Progenitor cell of endocrine pancreas (in vitro differentiated cells): Measurements from ENCODE around the gene TMEM181. TPM values are rescaled to one million over a fixed set of nuclear protein-coding genes. Genes with fewer than 3 reads are reported as not detected.
"Not testable (repeated sequence)": the region's sequence is repeated elsewhere in the genome, so short reads cannot be mapped to it uniquely, and the experiment has no call there.

ENCODE experiments used
- DNase-seq: peaks from one replicate; pipeline ENCODE4 v3.0.0; 2021; ENCODE audit warnings: low spot score; ENCODE audit not compliant: unreplicated experiment
- H3K27ac Mint-ChIP-seq: 2 replicates; pipeline ENCODE4 v1.8.0; 2021; ENCODE audit warnings: mild to moderate bottlenecking, moderate library complexity, mixed read lengths
- H3K27me3 Mint-ChIP-seq: 2 replicates; pipeline ENCODE4 v1.8.0; 2021; ENCODE audit warnings: mixed read lengths
- H3K36me3 Mint-ChIP-seq: 2 replicates; pipeline ENCODE4 v1.8.0; 2022; ENCODE audit warnings: mixed read lengths; ENCODE audit not compliant: insufficient read depth
- H3K4me1 Mint-ChIP-seq: 2 replicates; pipeline ENCODE4 v1.8.0; 2021; ENCODE audit warnings: low read depth, mixed read lengths
- H3K4me3 Mint-ChIP-seq: 2 replicates; pipeline ENCODE4 v1.8.0; 2021; ENCODE audit warnings: low read depth, mild to moderate bottlenecking, moderate library complexity, mixed read lengths
- H3K9me3 Mint-ChIP-seq: 2 replicates; pipeline ENCODE4 v1.8.0; 2021; ENCODE audit warnings: low read depth, mixed read lengths
- CTCF ChIP-seq: fragments of 200-600 bp; sonication (generic); IDR thresholded peaks from one replicate; pipeline ENCODE4 v1.5.0; 2021; ENCODE audit warnings: antibody characterized with exemption, mild to moderate bottlenecking; ENCODE audit not compliant: unreplicated experiment
- total RNA-seq: library from RNA; stranded (reverse); gene quantifications from 2 replicates; pipeline ENCODE4 v1.2.1, GENCODE V29; 2021

TMEM181 gene
- total RNA-seq, 1 donor from 2014 or later, result 33.9 TPM

- no peak for TF ChIP-seq CTCF
- DNase-seq, result no peak
- H3K27me3 Mint-ChIP-seq, result peaks cover 4% of the 10 kb centered on the region
- H3K4me3 Mint-ChIP-seq, result no peak overlapping the region
- no peaks in the 10 kb centered on the region for H3K36me3 Mint-ChIP-seq
- H3K9me3 Mint-ChIP-seq, result no peaks in the 10 kb centered on the region
- H3K4me1 Mint-ChIP-seq, result peaks cover 22% of the 10 kb centered on the region
- peak overlapping the region; percentile 8 for H3K27ac Mint-ChIP-seq
Measured at GRCh38 chr6:158548418-158549161, 11.3 kb upstream of the TMEM181 start.

DNA sequence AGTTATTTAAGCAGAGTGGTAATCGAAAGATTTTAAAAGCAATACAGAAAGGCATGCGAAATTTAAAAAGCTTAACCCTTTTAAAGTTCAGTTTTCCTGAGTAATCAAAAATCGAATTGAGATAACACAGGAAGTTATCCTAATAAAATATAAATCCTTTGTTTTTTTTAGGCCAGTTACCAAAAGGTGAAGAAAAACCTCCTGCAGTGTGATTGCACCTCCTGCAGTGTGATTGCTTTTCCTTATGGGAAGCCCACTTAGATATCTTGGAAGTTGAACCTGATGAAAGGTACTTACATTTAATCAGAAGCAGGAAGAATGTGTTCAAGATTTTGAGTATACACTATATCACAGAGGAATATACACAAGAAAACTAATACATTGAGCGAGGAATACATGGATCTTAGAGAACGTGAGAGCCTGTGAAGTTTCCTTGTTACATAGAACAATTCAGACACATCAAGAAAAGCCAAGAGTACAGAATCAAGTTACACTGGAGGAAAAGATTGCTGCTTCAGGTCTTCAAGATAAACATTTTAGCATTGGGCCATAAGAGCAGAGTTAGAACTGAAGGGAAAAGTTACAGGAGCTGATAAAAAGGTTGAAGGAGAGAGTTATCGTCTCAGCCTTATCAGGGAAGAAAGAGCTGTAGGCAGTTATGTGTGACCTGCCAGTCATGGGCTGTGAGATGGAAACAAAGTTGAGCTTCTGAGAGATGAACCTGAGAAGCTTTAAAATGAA, 7.7 kb upstream of the TMEM181 start:
- no peak for TF ChIP-seq CTCF
- H3K9me3 Mint-ChIP-seq, result no peaks in the 10 kb centered on the region
- DNase-seq, result no peak
- no peaks in the 10 kb centered on the region for H3K36me3 Mint-ChIP-seq
- H3K4me1 Mint-ChIP-seq, result peaks cover 34% of the 10 kb centered on the region
- no peak overlapping the region for H3K4me3 Mint-ChIP-seq
- H3K27ac Mint-ChIP-seq, result peak overlapping the region; percentile 12
- no peaks in the 10 kb centered on the region for H3K27me3 Mint-ChIP-seq

DNA sequence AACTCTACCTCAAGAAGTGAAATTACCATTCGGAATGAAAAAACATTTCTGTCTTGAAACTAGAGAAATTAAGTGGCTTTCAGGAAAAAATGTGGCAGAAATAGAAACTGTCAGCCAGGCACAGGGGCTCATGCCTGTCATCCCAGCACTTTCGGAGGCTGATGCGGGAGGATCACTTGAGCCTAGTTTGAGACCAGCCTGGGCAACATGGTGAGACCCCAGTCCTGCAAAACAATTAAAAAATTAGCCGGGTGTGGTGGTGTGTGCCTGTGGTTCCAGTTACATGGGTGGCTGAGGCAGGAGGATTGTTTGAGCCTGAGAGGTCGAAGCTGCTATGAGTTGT, 7.1 kb upstream of the TMEM181 start:
- no peak for TF ChIP-seq CTCF

GRCh38 chr6:158554611-158555361, 5.1 kb upstream of the TMEM181 start:
- no peak for DNase-seq
- H3K4me3 Mint-ChIP-seq, result peak overlapping the region; percentile 37
- TF ChIP-seq CTCF, result no peak
- peak overlapping the region; percentile 97 for H3K27ac Mint-ChIP-seq
- H3K27me3 Mint-ChIP-seq, result no peaks in the 10 kb centered on the region
- no peaks in the 10 kb centered on the region for H3K36me3 Mint-ChIP-seq
- H3K9me3 Mint-ChIP-seq, result no peaks in the 10 kb centered on the region
- H3K4me1 Mint-ChIP-seq, result peaks cover 38% of the 10 kb centered on the region

More for the DNA sequence above, 7.1 kb upstream of the TMEM181 start:
- DNase-seq, result no peak
- no peaks in the 10 kb centered on the region for H3K27me3 Mint-ChIP-seq
- H3K36me3 Mint-ChIP-seq, result no peaks in the 10 kb centered on the region
- no peak overlapping the region for H3K27ac Mint-ChIP-seq
- no peaks in the 10 kb centered on the region for H3K9me3 Mint-ChIP-seq
- peaks cover 35% of the 10 kb centered on the region for H3K4me1 Mint-ChIP-seq
- H3K4me3 Mint-ChIP-seq, result no peak overlapping the region

GRCh38 chr6:158556113-158556512, 3.8 kb upstream of the TMEM181 start:
- H3K36me3 Mint-ChIP-seq, result no peaks in the 10 kb centered on the region
- TF ChIP-seq CTCF, result no peak
- no peak overlapping the region for H3K4me3 Mint-ChIP-seq
- no peaks in the 10 kb centered on the region for H3K27me3 Mint-ChIP-seq
- no peaks in the 10 kb centered on the region for H3K9me3 Mint-ChIP-seq
- H3K27ac Mint-ChIP-seq, result peak overlapping the region; percentile 97
- peaks cover 43% of the 10 kb centered on the region for H3K4me1 Mint-ChIP-seq
- DNase-seq, result no peak

DNA sequence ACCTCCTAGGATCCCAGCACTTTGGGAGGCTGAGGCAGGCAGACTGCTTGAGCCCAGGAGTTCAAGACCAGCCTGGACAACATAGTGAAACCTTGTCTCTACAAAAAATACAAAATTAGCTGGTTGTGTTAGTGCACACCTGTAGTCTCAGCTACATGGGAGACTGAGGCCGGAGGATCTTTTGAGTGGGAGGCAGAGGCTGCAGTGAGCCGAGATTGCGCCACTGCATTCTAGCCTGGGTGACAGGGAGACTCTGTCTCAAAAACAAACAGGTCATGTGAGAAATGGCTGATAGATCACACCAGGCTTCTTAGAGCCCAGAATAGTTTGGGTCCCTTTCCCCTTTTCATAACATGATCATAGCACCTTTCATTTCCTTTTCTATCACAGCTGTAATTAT, 2.8 kb upstream of the TMEM181 start:
- not testable (repeated sequence) for H3K27me3 Mint-ChIP-seq, DNase-seq, H3K4me3 Mint-ChIP-seq, H3K27ac Mint-ChIP-seq, H3K9me3 Mint-ChIP-seq, H3K36me3 Mint-ChIP-seq
- peaks cover 52% of the 10 kb centered on the region for H3K4me1 Mint-ChIP-seq
